OCI-LY7 (cell line): ENCODE data around the gene TPPP. TPM values are rescaled to one million over a fixed set of nuclear protein-coding genes. Genes with fewer than 3 reads are reported as not detected.

Experiments used
- BruUV-seq: library from RNA; stranded (reverse); fragments of 400-500 nt; replicated peaks from 2 replicates; lab custom pipeline; 2021; lab: Mats Ljungman, UMichigan
- CTCF ChIA-PET: fragments of 300-600 bp; sonication (Branson Sonifier 250); formaldehyde crosslinking; loops from one replicate; lab custom pipeline; 2022; ENCODE audit warnings: antibody characterized with exemption; ENCODE audit not compliant: unreplicated experiment; lab: Charles Lee
- POLR2A ChIA-PET: fragments of 300-600 bp; sonication (Branson Sonifier 250); formaldehyde crosslinking; loops from one replicate; lab custom pipeline; 2022; ENCODE audit warnings: antibody characterized with exemption; lab: Charles Lee
- DNase-seq: peaks from one replicate; pipeline ENCODE4 v3.0.0-alpha.2; 2015; ENCODE audit warnings: low spot score
- H2AFZ ChIP-seq: fragments of 200-600 bp; sonication (generic), shearing (Covaris generic); 2 replicates; pipeline ENCODE4 v1.6.1; 2014; ENCODE audit warnings: mild to moderate bottlenecking, antibody characterized with exemption, low read length, moderate library complexity
- H3K27ac ChIP-seq: fragments of 200-600 bp; sonication (generic); 2 replicates; pipeline ENCODE4 v1.5.1; 2014; ENCODE audit warnings: mixed run types, low read depth, mild to moderate bottlenecking, moderate library complexity, low read length, inconsistent platforms; ENCODE audit not compliant: poor library complexity, severe bottlenecking
- H3K36me3 ChIP-seq: fragments of 200-600 bp; sonication (generic); 2 replicates; pipeline ENCODE4 v1.6.1; 2014; ENCODE audit warnings: mild to moderate bottlenecking, antibody characterized with exemption, low read length, moderate library complexity, mixed read lengths; ENCODE audit not compliant: insufficient read depth
- H3K4me1 ChIP-seq: fragments of 200-600 bp; sonication (generic); 2 replicates; pipeline ENCODE4 v1.5.1; 2014; ENCODE audit warnings: mild to moderate bottlenecking, low read length; ENCODE audit not compliant: insufficient read depth, poor library complexity, severe bottlenecking
- H3K4me2 ChIP-seq: fragments of 200-600 bp; sonication (generic); 2 replicates; pipeline ENCODE4 v1.6.1; 2014; ENCODE audit warnings: mild to moderate bottlenecking, low read length
- H3K4me3 ChIP-seq: fragments of 200-600 bp; sonication (generic); 2 replicates; pipeline ENCODE4 v1.5.1; 2014; ENCODE audit warnings: mild to moderate bottlenecking, low read depth, low read length; ENCODE audit not compliant: poor library complexity, severe bottlenecking
- H3K79me2 ChIP-seq: fragments of 200-600 bp; sonication (generic); 2 replicates; pipeline ENCODE4 v1.6.1; 2016; ENCODE audit warnings: low read depth, mild to moderate bottlenecking, low read length, moderate library complexity, mixed read lengths; ENCODE audit not compliant: insufficient read depth
- H3K9me2 ChIP-seq: fragments of 200-600 bp; sonication (generic); 2 replicates; pipeline ENCODE4 v1.6.1; 2016; ENCODE audit warnings: mild to moderate bottlenecking, low read length, mixed read lengths; ENCODE audit not compliant: insufficient read depth
- H3K9me3 ChIP-seq: fragments of 200-600 bp; sonication (generic); 2 replicates; pipeline ENCODE4 v1.6.1; 2014; ENCODE audit warnings: mild to moderate bottlenecking, mixed run types, low read length, mixed read lengths
- H4K20me1 ChIP-seq: fragments of 200-600 bp; sonication (generic); 2 replicates; pipeline ENCODE4 v1.6.1; 2014; ENCODE audit warnings: mild to moderate bottlenecking, antibody characterized with exemption, low read length, moderate library complexity, mixed read lengths; ENCODE audit not compliant: insufficient read depth
- CTCF ChIP-seq: fragments of 200-600 bp; sonication (generic); conservative IDR thresholded peaks from 2 replicates; pipeline ENCODE4 v1.5.1; 2014; ENCODE audit warnings: mild to moderate bottlenecking, antibody characterized with exemption, low read length, moderate library complexity, mixed read lengths
- EZH2phosphoT487 ChIP-seq: fragments of 200-600 bp; sonication (generic); IDR thresholded peaks from 2 replicates; pipeline ENCODE4 v1.6.1; 2018; ENCODE audit warnings: low read depth, borderline replicate concordance, mild to moderate bottlenecking, mixed run types, antibody characterized with exemption, low read length, moderate library complexity, mixed read lengths
- intact Hi-C: fragments of 100-400 bp; cut with micrococcal nuclease; formaldehyde crosslinking; loops from one replicate; pipeline ENCODE4 v1.10.0; 2022; ENCODE audit not compliant: unreplicated experiment
- total RNA-seq, 2 experiments: library from RNA; depleted of rRNA in 1 of 2; stranded (reverse); fragments of >200 nt in 1 of 2; shearing (Covaris generic) in 1 of 2; gene quantifications; 2 replicates each; pipeline ENCODE4 v1.2.3, GENCODE V29; 2014 to 2022

TPPP gene
- total RNA-seq, 2 experiments from 2014 or later, result not detected

- no peak for TF ChIP-seq EZH2phosphoT487
- no peak for TF ChIP-seq CTCF
- Histone ChIP-seq H3K36me3 (peaks cover 83% of the 10 kb centered on the region), H3K27ac (no peak overlapping the region), H3K4me1 (no peaks in the 10 kb centered on the region), H3K9me3 (peaks cover 24% of the 10 kb centered on the region), H3K4me2 (no peak overlapping the region), H4K20me1 (no peaks in the 10 kb centered on the region), H3K4me3 (no peak overlapping the region), H2AFZ (no peak overlapping the region), H3K9me2 (no peaks in the 10 kb centered on the region), H3K79me2 (peaks cover 38% of the 10 kb centered on the region)
- intact Hi-C loops, result loop anchor here (10.0 kb wide), 1 partner anchor 144 kb away; no protein-coding TSS in a partner anchor
- POLR2A ChIA-PET, result no interaction called here
- DNase-seq, result no peak
- no TSS peak for BruUV-seq
- CTCF ChIA-PET, result no interaction called here
These were observed 74.7 kb downstream of the TPPP start for GRCh38 chr5:618450-618849.

- no TSS peak for BruUV-seq
- H2AFZ ChIP-seq, result no peak overlapping the region
- ChIA-PET CTCF (no interaction called here), POLR2A (no interaction called here)
- peaks cover 43% of the 10 kb centered on the region for H3K79me2 ChIP-seq
- H3K4me2 ChIP-seq, result no peak overlapping the region
- no peaks in the 10 kb centered on the region for H4K20me1 ChIP-seq
- no peak overlapping the region for H3K27ac ChIP-seq
- H3K4me3 ChIP-seq, result no peak overlapping the region
- TF ChIP-seq CTCF (no peak), EZH2phosphoT487 (no peak)
- H3K9me2 ChIP-seq, result no peaks in the 10 kb centered on the region
- intact Hi-C loops, result loop anchor here (10.0 kb wide), 1 partner anchor 143 kb away; no protein-coding TSS in a partner anchor
- peaks cover 83% of the 10 kb centered on the region for H3K36me3 ChIP-seq
- no peak for DNase-seq
- peaks cover 28% of the 10 kb centered on the region for H3K9me3 ChIP-seq
- no peaks in the 10 kb centered on the region for H3K4me1 ChIP-seq
These were observed 75.3 kb downstream of the TPPP start for GRCh38 chr5:617896-618295.

- ChIA-PET POLR2A (no interaction called here), CTCF (no interaction called here)
- H3K36me3 ChIP-seq, result peaks cover 80% of the 10 kb centered on the region
- no peak overlapping the region for H3K4me2 ChIP-seq
- no peak overlapping the region for H2AFZ ChIP-seq
- DNase-seq, result no peak
- peaks cover 1% of the 10 kb centered on the region for H3K4me1 ChIP-seq
- no TSS peak for BruUV-seq
- H3K27ac ChIP-seq, result no peak overlapping the region
- no peaks in the 10 kb centered on the region for H3K9me2 ChIP-seq
- H3K9me3 ChIP-seq, result peaks cover 31% of the 10 kb centered on the region
- TF ChIP-seq EZH2phosphoT487 (no peak), CTCF (no peak)
- H3K79me2 ChIP-seq, result peaks cover 49% of the 10 kb centered on the region
- intact Hi-C loops, result loop anchor here (10.0 kb wide), 1 partner anchor 142 kb away; no protein-coding TSS in a partner anchor
- no peak overlapping the region for H3K4me3 ChIP-seq
- H4K20me1 ChIP-seq, result no peaks in the 10 kb centered on the region
These were observed 76.6 kb downstream of the TPPP start for GRCh38 chr5:616484-617039.
